ENCODE measurements around the gene FAM81B.

Gene FAM81B

GRCh38 chr5:95471487-95471886, 80.3 kb downstream of the FAM81B start:
- Histone ChIP-seq H3K9me3 (ENCODE audit: control insufficient read depth, low read length) (no peaks in the 10 kb centered on the region), H3K27me3 (ENCODE audit: control insufficient read depth, insufficient read depth, low read length) (no peaks in the 10 kb centered on the region), H3K4me1 (no peaks in the 10 kb centered on the region), H3K27ac (no peak overlapping the region), H3K4me2 (ENCODE audit: low read length) (no peak overlapping the region), H3K36me3 (ENCODE audit: control insufficient read depth, insufficient read depth, low read length) (no peaks in the 10 kb centered on the region), H3K4me3 (ENCODE audit: low read depth, low read length) (no peak overlapping the region), H2AFZ (no peak overlapping the region), H3K9ac (no peak overlapping the region), H3K79me2 (no peaks in the 10 kb centered on the region)
- no peak for TF ChIP-seq CTCF (IDR thresholded peaks at IDR 0.05)

GRCh38 chr5:95471942-95472341, 80.8 kb downstream of the FAM81B start:
- Histone ChIP-seq H3K4me3 (ENCODE audit: low read depth, low read length) (no peak overlapping the region), H3K4me2 (ENCODE audit: low read length) (no peak overlapping the region), H2AFZ (no peak overlapping the region), H3K4me1 (no peaks in the 10 kb centered on the region), H3K27ac (no peak overlapping the region), H3K27me3 (ENCODE audit: control insufficient read depth, insufficient read depth, low read length) (no peaks in the 10 kb centered on the region), H3K9me3 (ENCODE audit: control insufficient read depth, low read length) (no peaks in the 10 kb centered on the region), H3K9ac (no peak overlapping the region), H3K36me3 (ENCODE audit: control insufficient read depth, insufficient read depth, low read length) (no peaks in the 10 kb centered on the region), H3K79me2 (no peaks in the 10 kb centered on the region)
- TF ChIP-seq CTCF (IDR thresholded peaks at IDR 0.05) = no peak

GRCh38 chr5:95484421-95484820, 93.3 kb downstream of the FAM81B start:
- Histone ChIP-seq H3K27ac (no peak overlapping the region), H3K9ac (no peak overlapping the region), H2AFZ (no peak overlapping the region), H3K79me2 (peaks cover 9% of the 10 kb centered on the region), H3K4me2 (ENCODE audit: low read length) (no peak overlapping the region), H3K4me3 (ENCODE audit: low read depth, low read length) (no peak overlapping the region), H3K9me3 (ENCODE audit: control insufficient read depth, low read length) (no peaks in the 10 kb centered on the region), H3K36me3 (ENCODE audit: control insufficient read depth, insufficient read depth, low read length) (no peaks in the 10 kb centered on the region), H3K27me3 (ENCODE audit: control insufficient read depth, insufficient read depth, low read length) (no peaks in the 10 kb centered on the region), H3K4me1 (no peaks in the 10 kb centered on the region)
- TF ChIP-seq CTCF (IDR thresholded peaks at IDR 0.05) = no peak

- Histone ChIP-seq H2AFZ (no peak overlapping the region), H3K4me3 (ENCODE audit: low read depth, low read length) (no peak overlapping the region), H3K4me1 (no peaks in the 10 kb centered on the region), H3K27me3 (ENCODE audit: control insufficient read depth, insufficient read depth, low read length) (no peaks in the 10 kb centered on the region), H3K4me2 (ENCODE audit: low read length) (no peak overlapping the region), H3K9ac (no peak overlapping the region), H3K27ac (no peak overlapping the region), H3K9me3 (ENCODE audit: control insufficient read depth, low read length) (no peaks in the 10 kb centered on the region), H3K79me2 (peaks cover 9% of the 10 kb centered on the region), H3K36me3 (ENCODE audit: control insufficient read depth, insufficient read depth, low read length) (no peaks in the 10 kb centered on the region)
- TF ChIP-seq CTCF (IDR thresholded peaks at IDR 0.05) = no peak
Measured at GRCh38 chr5:95486191-95486590, 95.0 kb downstream of the FAM81B start.

- no peaks in the 10 kb centered on the region for H3K27me3 ChIP-seq (ENCODE audit: control insufficient read depth, insufficient read depth, low read length)
- TF ChIP-seq CTCF (IDR thresholded peaks at IDR 0.05) = no peak
- H3K4me2 ChIP-seq (ENCODE audit: low read length) = no peak overlapping the region
- H3K4me1 ChIP-seq = no peaks in the 10 kb centered on the region
- no peaks in the 10 kb centered on the region for H3K9me3 ChIP-seq (ENCODE audit: control insufficient read depth, low read length)
- H3K36me3 ChIP-seq (ENCODE audit: control insufficient read depth, insufficient read depth, low read length) = no peaks in the 10 kb centered on the region
- no peak overlapping the region for H2AFZ ChIP-seq
- no peak overlapping the region for H3K27ac ChIP-seq
- no peak overlapping the region for H3K4me3 ChIP-seq (ENCODE audit: low read depth, low read length)
- no peak overlapping the region for H3K9ac ChIP-seq
- H3K79me2 ChIP-seq = peaks cover 9% of the 10 kb centered on the region
Measured at GRCh38 chr5:95487880-95488279, 96.7 kb downstream of the FAM81B start.
